ENCODE data around the gene HS3ST3B1.

HS3ST3B1 gene

DNA sequence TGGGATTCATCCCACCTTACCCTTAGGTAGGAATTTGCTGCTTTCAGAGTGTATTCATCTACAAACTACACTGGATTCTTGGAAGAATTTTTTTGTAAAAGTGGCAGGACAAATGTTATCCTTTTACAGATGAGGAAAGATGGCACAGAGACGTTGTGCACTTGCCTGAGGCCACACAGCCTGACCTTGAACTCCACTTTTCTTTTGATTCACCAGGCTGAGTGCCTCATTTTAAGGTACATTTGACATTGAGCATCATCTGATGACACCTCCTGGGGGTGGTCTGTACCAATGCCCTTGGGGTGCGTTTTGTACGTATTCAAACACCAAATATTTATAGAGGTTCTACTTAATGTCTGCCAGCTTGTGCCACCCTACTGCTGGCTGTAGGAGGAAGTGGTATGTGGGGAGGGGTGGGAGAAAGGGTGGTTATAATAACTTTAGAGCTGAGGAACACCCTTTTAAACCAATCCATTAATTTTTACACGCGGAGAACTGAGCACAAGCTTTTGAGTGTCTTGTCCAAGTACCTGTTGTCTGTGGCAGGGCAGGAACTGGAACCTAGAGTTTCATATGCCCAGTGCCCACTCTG is 29.1 kb downstream of the HS3ST3B1 start:
- H3K9me3 Mint-ChIP-seq, result no peaks in the 10 kb centered on the region
- peak overlapping the region; percentile 55 for H3K27ac Mint-ChIP-seq
- peaks cover 91% of the 10 kb centered on the region for H3K4me1 Mint-ChIP-seq
- H3K27me3 Mint-ChIP-seq, result no peaks in the 10 kb centered on the region
- H3K4me3 Mint-ChIP-seq, result no peak overlapping the region
- H3K36me3 Mint-ChIP-seq, result peaks cover 12% of the 10 kb centered on the region

GRCh38 chr17:14330492-14330962 is 29.6 kb downstream of the HS3ST3B1 start:
- no peaks in the 10 kb centered on the region for H3K27me3 Mint-ChIP-seq
- peak overlapping the region; percentile 55 for H3K27ac Mint-ChIP-seq
- peaks cover 94% of the 10 kb centered on the region for H3K4me1 Mint-ChIP-seq
- no peak overlapping the region for H3K4me3 Mint-ChIP-seq
- peaks cover 12% of the 10 kb centered on the region for H3K36me3 Mint-ChIP-seq
- no peaks in the 10 kb centered on the region for H3K9me3 Mint-ChIP-seq

DNA sequence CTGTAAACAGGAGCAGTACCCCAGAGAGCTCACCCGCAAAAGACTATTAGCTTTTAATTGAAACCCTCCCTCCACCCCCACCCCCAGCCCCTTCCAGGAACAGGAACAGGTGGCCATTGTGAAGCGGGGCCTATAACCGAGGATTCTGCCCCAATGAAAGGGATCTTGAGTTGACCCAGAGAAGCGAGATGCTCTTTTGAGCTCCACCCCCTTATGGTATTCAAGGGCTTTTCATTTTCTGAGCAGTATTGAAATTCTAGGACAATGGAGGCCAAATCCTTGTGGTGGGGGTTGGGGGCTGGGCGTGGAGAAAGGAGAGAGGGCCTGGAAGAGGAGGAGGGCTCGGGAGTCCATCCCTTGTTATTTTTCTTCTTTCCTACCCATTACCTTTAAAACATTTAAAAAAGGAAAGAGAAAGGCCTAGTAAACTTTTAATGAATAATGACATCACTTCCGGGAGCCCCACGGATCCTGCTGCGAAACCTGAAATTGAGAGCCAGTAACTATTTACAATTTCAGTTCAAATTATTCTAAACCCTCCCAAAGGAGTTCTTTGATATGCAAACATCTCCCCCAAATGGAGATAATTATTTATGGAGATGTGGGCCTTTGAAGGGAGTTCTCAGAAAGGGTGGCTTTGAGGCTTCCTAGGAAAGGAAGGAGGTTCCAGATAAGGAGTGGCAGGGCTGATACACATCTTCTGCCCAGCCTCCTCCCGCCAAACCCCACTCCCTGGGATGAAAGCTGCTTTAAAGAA is 30.5 kb downstream of the HS3ST3B1 start:
- peak overlapping the region; percentile 59 for H3K27ac Mint-ChIP-seq
- H3K4me1 Mint-ChIP-seq, result peaks cover 96% of the 10 kb centered on the region
- H3K4me3 Mint-ChIP-seq, result no peak overlapping the region
- no peaks in the 10 kb centered on the region for H3K9me3 Mint-ChIP-seq
- no peaks in the 10 kb centered on the region for H3K27me3 Mint-ChIP-seq
- peaks cover 12% of the 10 kb centered on the region for H3K36me3 Mint-ChIP-seq

GRCh38 chr17:14331982-14332298 is 31.1 kb downstream of the HS3ST3B1 start:
- no peak overlapping the region for H3K27ac Mint-ChIP-seq
- H3K4me3 Mint-ChIP-seq, result no peak overlapping the region
- no peaks in the 10 kb centered on the region for H3K9me3 Mint-ChIP-seq
- H3K4me1 Mint-ChIP-seq, result peaks cover 96% of the 10 kb centered on the region
- no peaks in the 10 kb centered on the region for H3K27me3 Mint-ChIP-seq
- H3K36me3 Mint-ChIP-seq, result peaks cover 11% of the 10 kb centered on the region

- Mint-ChIP-seq H3K4me1 (peaks cover 96% of the 10 kb centered on the region), H3K27ac (no peak overlapping the region), H3K9me3 (no peaks in the 10 kb centered on the region), H3K27me3 (no peaks in the 10 kb centered on the region), H3K4me3 (no peak overlapping the region), H3K36me3 (peaks cover 9% of the 10 kb centered on the region)
Observed at GRCh38 chr17:14332331-14332730, 31.4 kb downstream of the HS3ST3B1 start.

GRCh38 chr17:14333506-14333905 is 32.6 kb downstream of the HS3ST3B1 start:
- Mint-ChIP-seq H3K9me3 (no peaks in the 10 kb centered on the region), H3K27me3 (no peaks in the 10 kb centered on the region), H3K4me1 (peaks cover 95% of the 10 kb centered on the region), H3K36me3 (peaks cover 4% of the 10 kb centered on the region), H3K4me3 (no peak overlapping the region), H3K27ac (no peak overlapping the region)

DNA sequence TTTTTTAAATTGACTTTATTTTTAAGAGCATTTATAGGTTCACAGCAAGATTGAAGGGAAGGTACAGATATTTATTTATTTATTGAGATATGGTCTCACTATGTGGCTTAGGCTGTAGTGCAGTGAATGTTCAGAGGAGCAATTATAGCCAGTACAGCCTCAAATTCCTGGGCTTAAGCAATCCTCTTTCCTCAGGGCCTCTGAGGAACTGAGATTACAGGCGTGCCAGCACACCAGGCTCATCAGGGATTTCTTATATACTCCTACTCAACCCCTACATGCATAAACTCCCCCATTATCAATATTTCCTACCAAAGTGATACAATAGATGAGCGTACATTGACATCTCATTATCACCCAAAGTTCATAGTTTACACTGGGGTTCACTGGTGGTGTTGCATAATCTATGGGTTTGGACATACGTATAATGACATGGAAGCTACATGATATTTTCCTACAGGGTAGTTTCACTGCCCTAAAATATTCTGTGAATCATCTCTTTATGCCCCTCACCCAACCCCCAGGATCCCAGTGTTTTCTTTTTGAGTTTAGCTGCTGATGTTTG is 33.5 kb downstream of the HS3ST3B1 start:
- H3K9me3 Mint-ChIP-seq, result no peaks in the 10 kb centered on the region
- H3K4me3 Mint-ChIP-seq, result no peak overlapping the region
- H3K4me1 Mint-ChIP-seq, result peaks cover 95% of the 10 kb centered on the region

GRCh38 chr17:14334919-14335318 is 34.0 kb downstream of the HS3ST3B1 start:
- H3K4me3 Mint-ChIP-seq, result no peak overlapping the region
- H3K27ac Mint-ChIP-seq, result peak overlapping the region; percentile 62
- H3K4me1 Mint-ChIP-seq, result peaks cover 95% of the 10 kb centered on the region

More for the DNA sequence above, 33.5 kb downstream of the HS3ST3B1 start:
- peaks cover 8% of the 10 kb centered on the region for H3K36me3 Mint-ChIP-seq
- H3K27ac Mint-ChIP-seq, result peak overlapping the region; percentile 62
- no peaks in the 10 kb centered on the region for H3K27me3 Mint-ChIP-seq

DNA sequence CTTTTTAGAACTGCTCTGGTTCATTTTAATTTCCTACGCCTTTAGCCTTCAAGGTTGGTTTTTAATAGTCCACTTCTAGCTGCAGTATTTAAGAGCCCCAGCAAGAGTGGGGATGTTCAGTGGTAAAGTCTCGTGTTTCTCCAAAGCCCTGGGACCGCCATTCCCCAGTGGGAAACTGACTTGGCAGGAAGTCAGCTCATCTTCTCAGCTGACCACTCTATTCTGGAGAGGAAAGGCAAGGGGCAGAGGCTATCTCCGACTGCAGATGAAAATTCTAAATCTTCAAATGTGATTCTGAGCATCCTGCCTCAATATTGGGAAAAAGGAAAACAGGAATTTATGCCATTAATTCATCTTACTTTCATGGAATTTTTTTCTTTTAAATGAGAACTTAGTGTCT is 35.5 kb downstream of the HS3ST3B1 start:
- H3K27ac Mint-ChIP-seq, result peak overlapping the region; percentile 84

More at GRCh38 chr17:14334919-14335318, 34.0 kb downstream of the HS3ST3B1 start:
- no peaks in the 10 kb centered on the region for H3K27me3 Mint-ChIP-seq
- peaks cover 8% of the 10 kb centered on the region for H3K36me3 Mint-ChIP-seq
- no peaks in the 10 kb centered on the region for H3K9me3 Mint-ChIP-seq

GRCh38 chr17:14337596-14338079 is 36.8 kb downstream of the HS3ST3B1 start:
- peaks cover 8% of the 10 kb centered on the region for H3K36me3 Mint-ChIP-seq
- H3K27ac Mint-ChIP-seq, result peak overlapping the region; percentile 31
- H3K4me1 Mint-ChIP-seq, result peaks cover 87% of the 10 kb centered on the region
- no peaks in the 10 kb centered on the region for H3K27me3 Mint-ChIP-seq
- H3K9me3 Mint-ChIP-seq, result no peaks in the 10 kb centered on the region
- H3K4me3 Mint-ChIP-seq, result no peak overlapping the region

More for the DNA sequence above, 35.5 kb downstream of the HS3ST3B1 start:
- Mint-ChIP-seq H3K27me3 (no peaks in the 10 kb centered on the region), H3K9me3 (no peaks in the 10 kb centered on the region), H3K4me1 (peaks cover 95% of the 10 kb centered on the region), H3K36me3 (peaks cover 8% of the 10 kb centered on the region), H3K4me3 (no peak overlapping the region)

GRCh38 chr17:14340857-14341754 is 40.2 kb downstream of the HS3ST3B1 start:
- Mint-ChIP-seq H3K27me3 (no peaks in the 10 kb centered on the region), H3K9me3 (no peaks in the 10 kb centered on the region), H3K4me1 (peaks cover 59% of the 10 kb centered on the region), H3K36me3 (peaks cover 16% of the 10 kb centered on the region), H3K4me3 (peak overlapping the region; percentile 20), H3K27ac (peak overlapping the region; percentile 90)

DNA sequence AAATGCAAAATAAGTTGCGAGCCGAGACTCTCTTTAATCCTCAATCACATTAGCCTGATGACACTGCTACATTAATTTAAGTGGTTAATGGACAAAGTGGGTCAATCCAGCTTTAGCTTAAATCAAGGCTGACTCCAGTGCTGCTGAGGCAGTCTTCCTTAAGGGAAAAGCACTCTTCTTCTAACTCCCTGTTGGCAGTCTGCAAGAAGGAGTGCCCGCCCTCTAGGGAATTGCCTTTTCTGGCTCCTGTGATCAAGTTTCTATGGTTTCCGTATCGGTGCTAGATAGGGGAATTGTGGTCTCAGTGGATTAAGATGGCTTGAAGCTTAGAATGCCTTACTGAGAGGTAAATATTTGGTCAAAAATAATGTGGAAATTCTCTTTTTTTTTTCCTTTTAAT is 41.0 kb downstream of the HS3ST3B1 start:
- Mint-ChIP-seq H3K4me3 (no peak overlapping the region), H3K4me1 (peaks cover 52% of the 10 kb centered on the region), H3K27ac (peak overlapping the region; percentile 46), H3K9me3 (no peaks in the 10 kb centered on the region), H3K27me3 (no peaks in the 10 kb centered on the region), H3K36me3 (peaks cover 17% of the 10 kb centered on the region)

DNA sequence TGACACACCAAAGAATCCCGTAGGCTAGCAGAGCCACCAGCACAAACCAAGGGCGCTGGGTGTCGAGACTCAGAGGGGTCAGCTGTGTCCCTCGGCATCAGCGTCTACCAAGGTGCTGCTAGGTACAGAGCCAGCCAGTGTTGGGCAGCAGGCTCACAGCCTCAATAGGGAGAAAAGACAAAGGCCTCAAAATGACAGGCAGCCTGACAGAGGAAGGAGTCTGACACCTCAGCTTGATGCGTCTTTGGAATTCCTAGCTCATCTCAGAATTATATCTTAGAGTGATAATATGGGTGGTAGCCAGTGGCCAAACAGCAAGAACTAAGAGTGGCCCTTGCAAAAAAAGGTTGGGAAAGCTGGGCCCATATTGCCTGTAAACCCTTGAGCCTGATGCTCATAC is 45.9 kb downstream of the HS3ST3B1 start:
- Mint-ChIP-seq H3K4me3 (no peak overlapping the region), H3K36me3 (peaks cover 16% of the 10 kb centered on the region), H3K27ac (no peak overlapping the region), H3K4me1 (peaks cover 10% of the 10 kb centered on the region), H3K27me3 (no peaks in the 10 kb centered on the region), H3K9me3 (no peaks in the 10 kb centered on the region)

DNA sequence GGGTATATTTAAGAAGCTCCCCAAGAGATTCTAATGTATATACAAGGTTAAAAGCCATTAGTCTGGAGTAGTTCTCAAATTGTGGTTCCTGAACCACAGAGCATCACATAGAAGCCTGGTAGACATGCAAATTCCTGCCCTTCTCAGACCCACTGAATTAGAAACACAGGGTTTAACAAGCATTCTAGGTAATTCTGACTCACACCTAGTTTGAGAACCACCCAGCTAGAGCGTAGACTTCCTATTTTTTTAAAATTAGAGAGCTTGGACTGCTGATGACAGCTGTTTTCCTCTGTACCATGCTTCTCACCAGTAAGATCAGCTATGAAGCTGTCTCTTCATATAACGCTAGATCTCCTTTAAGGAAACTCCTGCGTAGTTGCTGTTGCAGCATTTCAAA is 50.6 kb downstream of the HS3ST3B1 start:
- Mint-ChIP-seq H3K4me1 (peaks cover 9% of the 10 kb centered on the region), H3K27ac (no peak overlapping the region), H3K36me3 (peaks cover 5% of the 10 kb centered on the region), H3K4me3 (no peak overlapping the region), H3K9me3 (no peaks in the 10 kb centered on the region), H3K27me3 (no peaks in the 10 kb centered on the region)

DNA sequence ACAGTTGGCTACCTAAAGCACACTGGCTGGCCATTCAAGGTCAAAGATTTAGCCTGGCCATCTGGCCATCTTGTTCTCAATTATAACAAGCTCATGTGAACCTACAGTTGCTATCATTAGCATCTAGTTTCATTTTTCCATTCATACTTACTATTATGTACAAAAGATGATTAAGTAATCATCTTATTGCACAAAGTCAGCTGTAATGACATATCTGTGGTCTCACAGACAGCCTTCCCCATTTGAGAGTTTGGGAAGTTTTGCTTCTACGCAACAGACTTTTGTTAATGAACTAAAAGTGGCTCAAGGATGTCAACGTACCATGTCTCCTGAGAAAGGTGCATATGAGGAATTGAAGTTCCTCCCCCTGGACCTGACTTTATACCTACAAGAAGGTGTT is 51.3 kb downstream of the HS3ST3B1 start:
- H3K9me3 Mint-ChIP-seq, result no peaks in the 10 kb centered on the region
- no peaks in the 10 kb centered on the region for H3K27me3 Mint-ChIP-seq
- H3K4me1 Mint-ChIP-seq, result peaks cover 8% of the 10 kb centered on the region
- H3K36me3 Mint-ChIP-seq, result peaks cover 5% of the 10 kb centered on the region
- no peak overlapping the region for H3K4me3 Mint-ChIP-seq
- peak overlapping the region; percentile 42 for H3K27ac Mint-ChIP-seq

All from activated naive CD4-positive, alpha-beta T cell treated with anti-CD3 and anti-CD28 coated beads, Interleukin-2, amount 50 U/mL, for 24 hours (primary cell).